GM12864 (cell line): Measurements from ENCODE around the gene RPS19.

Experiments
- DNase-seq: peaks from one replicate; pipeline ENCODE4 v3.0.0-alpha.2; 2011; ENCODE audit warnings: low read depth
- H3K4me3 ChIP-seq: 2 replicates; pipeline ENCODE4 v1.5.1; 2011; ENCODE audit warnings: mild to moderate bottlenecking, low read depth, low read length, control low read depth
- TF ChIP-seq, protein P1 (sequence below): IDR thresholded peaks from 2 replicates; pipeline ENCODE4 v1.5.1; 2011; ENCODE audit warnings: low read depth, mild to moderate bottlenecking, moderate library complexity, low read length, control low read depth, inconsistent platforms; ENCODE audit errors: missing control alignments

Gene RPS19

DNA sequence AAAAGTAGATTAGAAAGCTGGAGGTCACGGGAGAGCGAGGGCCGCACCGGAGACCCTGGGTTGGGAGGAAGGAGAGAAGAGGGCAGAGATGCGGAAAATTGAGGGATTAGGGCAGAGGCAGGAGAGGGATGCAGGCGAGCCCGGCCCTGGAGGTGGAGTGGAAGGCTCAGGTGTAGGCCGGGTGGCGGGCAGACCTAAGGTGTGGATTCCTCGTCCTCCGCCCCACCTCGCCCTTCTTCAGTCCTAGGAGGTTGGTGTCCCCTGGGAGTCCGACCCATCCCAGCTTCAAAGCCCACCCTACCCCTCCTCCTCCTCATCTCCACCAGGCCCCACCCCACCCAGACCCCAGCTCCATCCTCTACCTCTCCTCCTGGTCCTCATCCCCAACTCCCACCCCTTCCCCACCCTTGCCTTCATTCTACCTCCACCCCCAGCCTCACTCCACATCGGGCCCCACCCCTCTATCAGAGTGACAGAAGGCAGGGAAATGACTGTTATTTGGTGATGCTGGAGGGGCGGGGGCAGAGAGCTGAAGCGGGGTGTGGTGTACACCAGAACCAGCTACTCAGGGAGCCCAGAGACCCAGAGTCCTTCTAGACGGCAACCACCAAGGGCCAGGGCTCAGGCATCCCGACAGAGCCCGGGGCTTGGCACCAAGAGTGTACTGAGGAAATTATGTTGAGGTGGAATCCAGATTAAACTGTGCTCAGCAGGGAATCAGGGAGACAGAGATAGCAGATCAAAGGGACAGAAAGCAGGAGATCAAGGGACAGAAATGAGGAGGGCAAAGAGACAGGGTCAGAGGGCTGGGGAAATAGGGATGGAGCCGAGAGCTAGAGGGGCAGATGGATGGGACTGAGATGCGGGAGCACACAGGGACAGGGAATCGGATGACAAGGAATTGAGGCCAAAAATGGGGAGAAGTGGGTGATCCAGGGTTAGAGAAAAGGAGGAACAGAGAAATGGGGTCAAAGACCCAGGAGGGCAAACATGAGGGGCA, 61.8 kb downstream of the RPS19 start:
- DNase-seq: no peak
- no peak overlapping the region for H3K4me3 ChIP-seq
- TF ChIP-seq, protein P1, sequence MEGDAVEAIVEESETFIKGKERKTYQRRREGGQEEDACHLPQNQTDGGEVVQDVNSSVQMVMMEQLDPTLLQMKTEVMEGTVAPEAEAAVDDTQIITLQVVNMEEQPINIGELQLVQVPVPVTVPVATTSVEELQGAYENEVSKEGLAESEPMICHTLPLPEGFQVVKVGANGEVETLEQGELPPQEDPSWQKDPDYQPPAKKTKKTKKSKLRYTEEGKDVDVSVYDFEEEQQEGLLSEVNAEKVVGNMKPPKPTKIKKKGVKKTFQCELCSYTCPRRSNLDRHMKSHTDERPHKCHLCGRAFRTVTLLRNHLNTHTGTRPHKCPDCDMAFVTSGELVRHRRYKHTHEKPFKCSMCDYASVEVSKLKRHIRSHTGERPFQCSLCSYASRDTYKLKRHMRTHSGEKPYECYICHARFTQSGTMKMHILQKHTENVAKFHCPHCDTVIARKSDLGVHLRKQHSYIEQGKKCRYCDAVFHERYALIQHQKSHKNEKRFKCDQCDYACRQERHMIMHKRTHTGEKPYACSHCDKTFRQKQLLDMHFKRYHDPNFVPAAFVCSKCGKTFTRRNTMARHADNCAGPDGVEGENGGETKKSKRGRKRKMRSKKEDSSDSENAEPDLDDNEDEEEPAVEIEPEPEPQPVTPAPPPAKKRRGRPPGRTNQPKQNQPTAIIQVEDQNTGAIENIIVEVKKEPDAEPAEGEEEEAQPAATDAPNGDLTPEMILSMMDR: no peak
